WTC11 (cell line): ENCODE measurements around the gene SFMBT1. TPM values are rescaled to one million over a fixed set of nuclear protein-coding genes. Genes with fewer than 3 reads are reported as not detected.

Source experiments
- ATAC-seq: fragments of 200-7000 bp; cut with Tn5 transposase; 2 replicates; pipeline ENCODE4 v1.10.0; 2021; ENCODE audit warnings: mild to moderate bottlenecking, moderate library complexity
- CTCF ChIA-PET: fragments of 300-600 bp; sonication (Branson Sonifier 250); formaldehyde crosslinking; loops from one replicate; lab custom pipeline; 2021; ENCODE audit warnings: antibody characterized with exemption; lab: Charles Lee
- POLR2A ChIA-PET: fragments of 350-600 bp; sonication (Branson Sonifier 250); formaldehyde crosslinking; loops from one replicate; lab custom pipeline; 2021; ENCODE audit warnings: antibody characterized with exemption; lab: Charles Lee
- DNase-seq: peaks from one replicate; pipeline ENCODE4 v3.0.0; 2021; ENCODE audit warnings: low spot score
- H3K27ac Mint-ChIP-seq: 2 replicates; pipeline ENCODE4 v1.8.0; 2021; ENCODE audit warnings: mixed read lengths
- H3K27me3 Mint-ChIP-seq: 2 replicates; pipeline ENCODE4 v1.8.0; 2021; ENCODE audit warnings: low read depth, mild to moderate bottlenecking, moderate library complexity, mixed read lengths
- H3K36me3 Mint-ChIP-seq: 2 replicates; pipeline ENCODE4 v1.8.0; 2021; ENCODE audit warnings: mixed read lengths
- H3K4me1 Mint-ChIP-seq: 2 replicates; pipeline ENCODE4 v1.8.0; 2022; ENCODE audit warnings: mixed read lengths
- H3K4me3 Mint-ChIP-seq: 2 replicates; pipeline ENCODE4 v1.8.0; 2021; ENCODE audit warnings: mild to moderate bottlenecking, moderate library complexity, mixed read lengths
- H3K9me3 Mint-ChIP-seq: 2 replicates; pipeline ENCODE4 v1.8.0; 2021; ENCODE audit warnings: mixed read lengths
- CBFB ChIP-seq: sonication (generic); formaldehyde crosslinking; IDR thresholded peaks from 2 replicates; pipeline ENCODE4 v1.8.1; 2022; ENCODE audit warnings: mild to moderate bottlenecking, low read depth, missing genetic modification reagents
- CREB1 ChIP-seq: sonication (generic); formaldehyde crosslinking; IDR thresholded peaks from 2 replicates; pipeline ENCODE4 v1.8.0; 2023; ENCODE audit warnings: mild to moderate bottlenecking, missing genetic modification reagents
- FOXP1 ChIP-seq: sonication (generic); formaldehyde crosslinking; IDR thresholded peaks from 2 replicates; pipeline ENCODE4 v1.8.0; 2022; ENCODE audit warnings: missing genetic modification reagents, mild to moderate bottlenecking, moderate library complexity, borderline replicate concordance
- GTF2I ChIP-seq: fragments of 250-450 bp; sonication (Bioruptor Pico); conservative IDR thresholded peaks from 2 replicates; pipeline ENCODE4 v1.4.0; 2021; ENCODE audit warnings: mild to moderate bottlenecking
- JAZF1 ChIP-seq: fragments of 250-450 bp; sonication (Bioruptor Pico); IDR thresholded peaks from 2 replicates; pipeline ENCODE4 v1.9.0; 2021; ENCODE audit warnings: moderate library complexity, mild to moderate bottlenecking, inconsistent platforms
- JUN ChIP-seq: sonication (generic); formaldehyde crosslinking; IDR thresholded peaks from 2 replicates; pipeline ENCODE4 v1.8.0; 2023; ENCODE audit warnings: mild to moderate bottlenecking, missing genetic modification reagents
- MXD4 ChIP-seq: fragments of 250-450 bp; sonication (Bioruptor Pico); IDR thresholded peaks from 2 replicates; pipeline ENCODE4 v1.8.0; 2021; ENCODE audit warnings: mild to moderate bottlenecking, moderate library complexity, borderline replicate concordance
- NFATC4 ChIP-seq: fragments of 250-450 bp; sonication (Bioruptor Pico); IDR thresholded peaks from 2 replicates; pipeline ENCODE4 v1.9.0; 2021; ENCODE audit warnings: mild to moderate bottlenecking
- NFE2L1 ChIP-seq: sonication (generic); formaldehyde crosslinking; IDR thresholded peaks from 2 replicates; pipeline ENCODE4 v1.8.1; 2023; ENCODE audit warnings: missing genetic modification reagents
- NR2C2 ChIP-seq: sonication (generic); formaldehyde crosslinking; IDR thresholded peaks from 2 replicates; pipeline ENCODE4 v1.8.0; 2022; ENCODE audit warnings: mild to moderate bottlenecking, missing genetic modification reagents
- PRRX2 ChIP-seq: fragments of 250-450 bp; sonication (Bioruptor Pico); IDR thresholded peaks from 2 replicates; pipeline ENCODE4 v1.8.0; 2021; ENCODE audit warnings: mild to moderate bottlenecking
- RORB ChIP-seq: fragments of 250-450 bp; sonication (Bioruptor Pico); IDR thresholded peaks from 2 replicates; pipeline ENCODE4 v1.9.0; 2021; ENCODE audit warnings: mild to moderate bottlenecking
- SMAD4 ChIP-seq: sonication (generic); formaldehyde crosslinking; IDR thresholded peaks from 2 replicates; pipeline ENCODE4 v1.8.0; 2022; ENCODE audit warnings: mild to moderate bottlenecking, missing genetic modification reagents
- SOX15 ChIP-seq: fragments of 250-450 bp; sonication (Bioruptor Pico); IDR thresholded peaks from 2 replicates; pipeline ENCODE4 v1.9.0; 2021; ENCODE audit warnings: mild to moderate bottlenecking
- TCF7 ChIP-seq: sonication (generic); formaldehyde crosslinking; IDR thresholded peaks from 2 replicates; pipeline ENCODE4 v1.8.0; 2022; ENCODE audit warnings: mild to moderate bottlenecking, low read depth, missing genetic modification reagents, moderate library complexity
- TP53 ChIP-seq: sonication (generic); formaldehyde crosslinking; IDR thresholded peaks from 2 replicates; pipeline ENCODE4 v1.8.1; 2023; ENCODE audit warnings: mild to moderate bottlenecking, missing genetic modification reagents
- ZNF121 ChIP-seq: sonication (generic); formaldehyde crosslinking; IDR thresholded peaks from 2 replicates; pipeline ENCODE4 v1.8.0; 2023; ENCODE audit warnings: missing genetic modification reagents
- ZNF138 ChIP-seq: sonication (generic); formaldehyde crosslinking; conservative IDR thresholded peaks from 2 replicates; pipeline ENCODE4 v1.8.1; 2022; ENCODE audit warnings: mild to moderate bottlenecking, moderate library complexity, missing genetic modification reagents
- ZNF423 ChIP-seq: fragments of 250-450 bp; sonication (Bioruptor Pico); IDR thresholded peaks from 2 replicates; pipeline ENCODE4 v2.1.2; 2022; ENCODE audit warnings: mild to moderate bottlenecking, moderate library complexity
- total RNA-seq: library from RNA; stranded (reverse); gene quantifications from 3 replicates; pipeline ENCODE4 v1.2.3, GENCODE V29; 2021
- TF ChIP-seq, protein P1 (sequence below): sonication (generic); formaldehyde crosslinking; IDR thresholded peaks from 2 replicates; pipeline ENCODE4 v1.8.1; 2023; ENCODE audit warnings: mild to moderate bottlenecking, missing genetic modification reagents, moderate library complexity
- TF ChIP-seq, protein P2 (sequence below): sonication (generic); formaldehyde crosslinking; conservative IDR thresholded peaks from 2 replicates; pipeline ENCODE4 v1.8.1; 2023; ENCODE audit warnings: mild to moderate bottlenecking, low read depth, missing genetic modification reagents, moderate library complexity
- TF ChIP-seq, protein P3 (sequence below): fragments of 200-600 bp; IDR thresholded peaks from 2 replicates; pipeline ENCODE4 v1.8.0; 2022; ENCODE audit warnings: antibody characterized with exemption
- TF ChIP-seq, protein P4 (sequence below): sonication (generic); formaldehyde crosslinking; IDR thresholded peaks from 2 replicates; pipeline ENCODE4 v1.8.1; 2023; ENCODE audit warnings: mild to moderate bottlenecking, missing genetic modification reagents
- TF ChIP-seq, protein P5 (sequence below): fragments of 250-450 bp; sonication (Bioruptor Pico); IDR thresholded peaks from 2 replicates; pipeline ENCODE4 v1.8.0; 2021; ENCODE audit warnings: mild to moderate bottlenecking

SFMBT1 gene
- total RNA-seq, 1 experiment from 2014 or later, result 20.9 TPM

DNA sequence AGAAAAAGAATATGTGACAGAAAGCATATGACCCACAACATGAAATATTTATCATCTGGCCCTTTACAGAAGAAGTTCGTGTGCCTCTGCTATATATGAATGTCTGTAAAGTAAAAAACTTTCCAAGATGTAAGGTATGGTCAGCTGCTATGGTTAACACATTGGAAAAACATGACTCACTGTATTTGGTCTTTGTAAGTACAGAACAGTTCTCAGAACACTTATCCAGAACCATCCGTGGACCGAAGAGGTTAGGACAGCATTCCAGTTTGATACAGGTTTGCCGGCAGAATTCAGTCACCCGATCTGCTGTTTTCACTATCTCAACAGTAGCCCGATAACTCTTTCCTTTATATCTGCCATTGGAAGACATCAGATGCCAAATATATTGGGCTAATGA lies 135.1 kb downstream of the SFMBT1 start (continued):
- TF ChIP-seq GTF2I (CRISPR knock-in tag) (no peak), ZNF423 (CRISPR knock-in tag) (no peak), ZNF121 (no peak), SOX15 (CRISPR knock-in tag) (no peak)
- TF ChIP-seq, protein P1, sequence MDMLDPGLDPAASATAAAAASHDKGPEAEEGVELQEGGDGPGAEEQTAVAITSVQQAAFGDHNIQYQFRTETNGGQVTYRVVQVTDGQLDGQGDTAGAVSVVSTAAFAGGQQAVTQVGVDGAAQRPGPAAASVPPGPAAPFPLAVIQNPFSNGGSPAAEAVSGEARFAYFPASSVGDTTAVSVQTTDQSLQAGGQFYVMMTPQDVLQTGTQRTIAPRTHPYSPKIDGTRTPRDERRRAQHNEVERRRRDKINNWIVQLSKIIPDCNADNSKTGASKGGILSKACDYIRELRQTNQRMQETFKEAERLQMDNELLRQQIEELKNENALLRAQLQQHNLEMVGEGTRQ (CRISPR knock-in tag), result no peak

DNA sequence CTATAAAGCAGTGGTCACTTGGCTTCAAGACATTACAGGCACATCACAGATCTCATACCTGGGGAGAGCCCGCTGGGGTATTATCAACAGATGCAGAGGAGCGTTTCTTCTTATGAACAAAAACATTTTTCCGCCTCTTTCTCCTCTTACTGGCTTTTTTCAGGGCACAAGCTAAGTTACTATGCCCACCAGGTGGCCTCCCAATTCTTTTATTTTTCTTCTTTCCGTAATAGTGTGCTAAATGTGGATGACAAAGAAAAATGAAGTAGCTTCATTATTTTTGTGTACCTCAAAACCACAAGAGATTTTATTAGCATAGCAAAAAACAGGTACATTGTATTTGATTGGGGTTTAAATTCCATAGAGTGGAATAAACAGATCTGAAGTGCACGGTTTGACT lies 138.4 kb downstream of the SFMBT1 start:
- H3K9me3 Mint-ChIP-seq, result no peaks in the 10 kb centered on the region
- CTCF ChIA-PET, result interaction anchor here (1.2 to 1.4 kb wide), 2 partner anchors 9 to 27 kb away, joined by 4 read pairs; no protein-coding TSS in a partner anchor
- DNase-seq (no peak), ATAC-seq (no peak)
- H3K36me3 Mint-ChIP-seq, result 0 out of 2 replicates have a peak, but pooled peaks cover 3% of the 10 kb centered on the region
- TF ChIP-seq, protein P2, sequence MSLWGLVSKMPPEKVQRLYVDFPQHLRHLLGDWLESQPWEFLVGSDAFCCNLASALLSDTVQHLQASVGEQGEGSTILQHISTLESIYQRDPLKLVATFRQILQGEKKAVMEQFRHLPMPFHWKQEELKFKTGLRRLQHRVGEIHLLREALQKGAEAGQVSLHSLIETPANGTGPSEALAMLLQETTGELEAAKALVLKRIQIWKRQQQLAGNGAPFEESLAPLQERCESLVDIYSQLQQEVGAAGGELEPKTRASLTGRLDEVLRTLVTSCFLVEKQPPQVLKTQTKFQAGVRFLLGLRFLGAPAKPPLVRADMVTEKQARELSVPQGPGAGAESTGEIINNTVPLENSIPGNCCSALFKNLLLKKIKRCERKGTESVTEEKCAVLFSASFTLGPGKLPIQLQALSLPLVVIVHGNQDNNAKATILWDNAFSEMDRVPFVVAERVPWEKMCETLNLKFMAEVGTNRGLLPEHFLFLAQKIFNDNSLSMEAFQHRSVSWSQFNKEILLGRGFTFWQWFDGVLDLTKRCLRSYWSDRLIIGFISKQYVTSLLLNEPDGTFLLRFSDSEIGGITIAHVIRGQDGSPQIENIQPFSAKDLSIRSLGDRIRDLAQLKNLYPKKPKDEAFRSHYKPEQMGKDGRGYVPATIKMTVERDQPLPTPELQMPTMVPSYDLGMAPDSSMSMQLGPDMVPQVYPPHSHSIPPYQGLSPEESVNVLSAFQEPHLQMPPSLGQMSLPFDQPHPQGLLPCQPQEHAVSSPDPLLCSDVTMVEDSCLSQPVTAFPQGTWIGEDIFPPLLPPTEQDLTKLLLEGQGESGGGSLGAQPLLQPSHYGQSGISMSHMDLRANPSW (CRISPR knock-in tag), result no peak
- TF ChIP-seq JAZF1 (no peak), PRRX2 (no peak), CREB1 (CRISPR knock-in tag) (no peak), FOXP1 (CRISPR knock-in tag) (no peak), ZNF138 (CRISPR knock-in tag) (no peak), SOX15 (CRISPR knock-in tag) (no peak), MXD4 (CRISPR knock-in tag) (no peak), NFATC4 (CRISPR knock-in tag) (no peak), NFE2L1 (CRISPR knock-in tag) (no peak), TCF7 (no peak), NR2C2 (CRISPR knock-in tag) (no peak), JUN (no peak), RORB (CRISPR knock-in tag) (no peak), SMAD4 (CRISPR knock-in tag) (no peak), TP53 (no peak), CBFB (CRISPR knock-in tag) (no peak)
- TF ChIP-seq, protein P3, sequence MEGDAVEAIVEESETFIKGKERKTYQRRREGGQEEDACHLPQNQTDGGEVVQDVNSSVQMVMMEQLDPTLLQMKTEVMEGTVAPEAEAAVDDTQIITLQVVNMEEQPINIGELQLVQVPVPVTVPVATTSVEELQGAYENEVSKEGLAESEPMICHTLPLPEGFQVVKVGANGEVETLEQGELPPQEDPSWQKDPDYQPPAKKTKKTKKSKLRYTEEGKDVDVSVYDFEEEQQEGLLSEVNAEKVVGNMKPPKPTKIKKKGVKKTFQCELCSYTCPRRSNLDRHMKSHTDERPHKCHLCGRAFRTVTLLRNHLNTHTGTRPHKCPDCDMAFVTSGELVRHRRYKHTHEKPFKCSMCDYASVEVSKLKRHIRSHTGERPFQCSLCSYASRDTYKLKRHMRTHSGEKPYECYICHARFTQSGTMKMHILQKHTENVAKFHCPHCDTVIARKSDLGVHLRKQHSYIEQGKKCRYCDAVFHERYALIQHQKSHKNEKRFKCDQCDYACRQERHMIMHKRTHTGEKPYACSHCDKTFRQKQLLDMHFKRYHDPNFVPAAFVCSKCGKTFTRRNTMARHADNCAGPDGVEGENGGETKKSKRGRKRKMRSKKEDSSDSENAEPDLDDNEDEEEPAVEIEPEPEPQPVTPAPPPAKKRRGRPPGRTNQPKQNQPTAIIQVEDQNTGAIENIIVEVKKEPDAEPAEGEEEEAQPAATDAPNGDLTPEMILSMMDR, result no peak
- TF ChIP-seq, protein P4, sequence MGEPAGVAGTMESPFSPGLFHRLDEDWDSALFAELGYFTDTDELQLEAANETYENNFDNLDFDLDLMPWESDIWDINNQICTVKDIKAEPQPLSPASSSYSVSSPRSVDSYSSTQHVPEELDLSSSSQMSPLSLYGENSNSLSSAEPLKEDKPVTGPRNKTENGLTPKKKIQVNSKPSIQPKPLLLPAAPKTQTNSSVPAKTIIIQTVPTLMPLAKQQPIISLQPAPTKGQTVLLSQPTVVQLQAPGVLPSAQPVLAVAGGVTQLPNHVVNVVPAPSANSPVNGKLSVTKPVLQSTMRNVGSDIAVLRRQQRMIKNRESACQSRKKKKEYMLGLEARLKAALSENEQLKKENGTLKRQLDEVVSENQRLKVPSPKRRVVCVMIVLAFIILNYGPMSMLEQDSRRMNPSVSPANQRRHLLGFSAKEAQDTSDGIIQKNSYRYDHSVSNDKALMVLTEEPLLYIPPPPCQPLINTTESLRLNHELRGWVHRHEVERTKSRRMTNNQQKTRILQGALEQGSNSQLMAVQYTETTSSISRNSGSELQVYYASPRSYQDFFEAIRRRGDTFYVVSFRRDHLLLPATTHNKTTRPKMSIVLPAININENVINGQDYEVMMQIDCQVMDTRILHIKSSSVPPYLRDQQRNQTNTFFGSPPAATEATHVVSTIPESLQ (CRISPR knock-in tag), result no peak
- TF ChIP-seq, protein P5, sequence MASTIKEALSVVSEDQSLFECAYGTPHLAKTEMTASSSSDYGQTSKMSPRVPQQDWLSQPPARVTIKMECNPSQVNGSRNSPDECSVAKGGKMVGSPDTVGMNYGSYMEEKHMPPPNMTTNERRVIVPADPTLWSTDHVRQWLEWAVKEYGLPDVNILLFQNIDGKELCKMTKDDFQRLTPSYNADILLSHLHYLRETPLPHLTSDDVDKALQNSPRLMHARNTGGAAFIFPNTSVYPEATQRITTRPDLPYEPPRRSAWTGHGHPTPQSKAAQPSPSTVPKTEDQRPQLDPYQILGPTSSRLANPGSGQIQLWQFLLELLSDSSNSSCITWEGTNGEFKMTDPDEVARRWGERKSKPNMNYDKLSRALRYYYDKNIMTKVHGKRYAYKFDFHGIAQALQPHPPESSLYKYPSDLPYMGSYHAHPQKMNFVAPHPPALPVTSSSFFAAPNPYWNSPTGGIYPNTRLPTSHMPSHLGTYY (CRISPR knock-in tag), result no peak
- H3K4me3 Mint-ChIP-seq, result no peak overlapping the region
- POLR2A ChIA-PET, result no interaction called here
- H3K27ac Mint-ChIP-seq, result no peak overlapping the region
- no peaks in the 10 kb centered on the region for H3K27me3 Mint-ChIP-seq
- H3K4me1 Mint-ChIP-seq, result no peaks in the 10 kb centered on the region
